NOMO-1 treated with DMSO at 0.1 percent for 48 hours (cell line): ENCODE data around the gene REPS2.

ENCODE experiments used
- DNase-seq: peaks from one replicate; lab custom pipeline; 2025; ENCODE audit not compliant: unreplicated experiment; lab: John Stamatoyannopoulos, UW

REPS2 gene

DNA sequence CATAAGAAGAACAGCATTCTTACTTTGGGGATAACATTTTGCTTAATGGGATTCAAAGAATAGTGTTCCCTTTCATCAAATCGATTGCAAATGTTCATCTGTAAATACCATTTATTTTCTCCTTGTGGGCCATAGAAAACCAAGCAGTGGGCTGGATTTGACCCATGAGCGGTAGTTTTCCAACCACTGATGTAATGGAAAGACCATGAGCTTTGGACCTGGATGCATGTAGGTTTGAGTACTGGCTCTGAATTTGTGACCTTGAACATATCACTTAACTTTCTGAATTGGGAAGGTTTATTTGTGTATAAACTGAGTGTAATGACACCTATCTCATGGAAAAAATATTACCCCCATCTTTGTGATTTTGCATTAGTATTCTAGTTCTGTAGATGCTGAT lies 54.3 kb downstream of the REPS2 start:
- DNase-seq = no peak

GRCh38 chrX:17005712-17006368 lies 59.4 kb downstream of the REPS2 start:
- peak; percentile 91 for DNase-seq

DNA sequence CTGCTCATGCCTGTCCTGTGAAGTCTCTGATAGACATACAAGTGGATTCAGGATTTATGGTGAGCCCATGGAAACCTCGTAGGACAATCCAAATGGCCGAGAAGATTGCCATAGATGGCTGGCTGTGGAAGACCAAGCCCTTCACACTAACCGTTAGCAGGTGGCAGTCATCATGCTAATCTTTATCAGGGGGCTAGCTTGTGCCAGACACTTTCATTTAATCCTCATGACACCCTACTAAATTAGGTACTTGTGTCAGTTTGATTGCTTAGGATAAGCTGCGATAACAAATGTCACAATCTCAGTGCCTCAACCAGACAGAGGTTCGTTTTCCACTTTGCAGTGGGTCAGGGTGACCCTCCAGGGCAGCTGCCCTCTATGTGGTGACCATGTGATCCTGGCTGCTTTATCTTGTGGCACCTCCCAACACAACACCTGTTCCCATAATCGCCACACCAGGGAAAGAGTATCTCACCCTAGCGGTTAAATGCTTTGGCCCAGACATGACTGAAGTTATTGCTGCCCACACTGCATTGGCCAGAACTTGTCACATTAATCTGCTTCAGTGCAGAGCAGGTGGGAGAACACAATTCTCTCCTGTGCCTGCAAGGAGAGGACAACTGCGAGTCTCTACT lies 60.8 kb downstream of the REPS2 start:
- peak; percentile 52 for DNase-seq

- DNase-seq = no peak
These were observed 63.6 kb downstream of the REPS2 start for GRCh38 chrX:17009856-17010625.

DNA sequence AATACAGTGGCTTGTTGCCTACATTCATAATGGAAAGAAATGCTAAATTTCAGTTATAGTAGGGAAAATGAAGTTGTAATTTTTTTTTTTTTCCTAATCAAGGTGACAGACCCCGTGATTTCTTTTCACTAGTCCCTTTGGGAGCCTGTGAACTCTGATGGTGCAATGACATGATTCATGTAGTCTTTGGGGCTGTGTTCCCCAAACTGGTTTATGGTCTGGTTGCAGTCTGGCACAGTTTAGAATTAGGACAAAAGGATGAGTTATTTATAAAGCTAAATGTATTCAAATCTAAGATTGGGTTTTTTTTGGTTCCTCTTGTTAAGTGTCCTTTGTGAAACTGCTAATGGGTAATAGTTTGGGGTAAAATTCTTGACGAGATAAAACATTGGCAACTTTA lies 66.0 kb downstream of the REPS2 start:
- DNase-seq = peak; percentile 39

DNA sequence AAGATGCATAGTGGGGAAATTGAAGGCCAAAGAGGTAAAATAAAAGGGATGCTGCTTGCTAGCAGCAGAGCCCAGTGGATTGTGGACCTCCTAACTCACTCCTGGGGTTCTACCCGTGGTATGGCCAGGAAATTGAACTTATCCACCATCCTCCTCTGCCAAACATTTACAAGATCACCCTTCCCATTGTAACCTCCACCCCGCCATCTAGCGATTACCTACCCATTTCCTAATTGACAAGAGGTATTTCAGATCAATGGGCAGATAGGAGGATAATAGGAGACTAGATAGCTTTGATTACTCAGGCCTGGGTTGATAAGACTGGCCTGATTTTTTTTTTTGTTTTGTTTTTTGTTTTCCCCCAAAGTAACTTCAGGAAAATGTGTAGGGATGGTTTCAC lies 67.8 kb downstream of the REPS2 start:
- DNase-seq = no peak

DNA sequence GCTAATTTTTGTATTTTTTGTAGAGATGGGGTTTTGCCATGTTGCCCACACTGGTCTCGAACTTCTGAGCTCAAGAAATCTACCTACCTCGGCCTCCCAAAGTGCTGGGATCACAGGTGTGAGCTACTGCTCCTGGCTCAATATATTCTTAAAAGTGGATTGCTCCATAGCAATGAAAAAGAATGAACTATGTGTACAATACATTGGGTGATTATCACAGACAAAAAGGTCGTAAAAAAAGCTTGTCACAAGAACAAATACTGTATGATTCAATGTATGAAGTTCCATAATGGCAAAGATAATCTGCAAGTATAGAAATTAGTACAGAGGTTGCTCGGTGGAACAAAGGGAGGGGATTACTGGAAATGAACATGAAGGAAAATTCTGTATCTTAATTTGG lies 70.7 kb downstream of the REPS2 start:
- no peak for DNase-seq

- no peak for DNase-seq
These were observed 73.9 kb downstream of the REPS2 start for GRCh38 chrX:17020356-17020755.

DNA sequence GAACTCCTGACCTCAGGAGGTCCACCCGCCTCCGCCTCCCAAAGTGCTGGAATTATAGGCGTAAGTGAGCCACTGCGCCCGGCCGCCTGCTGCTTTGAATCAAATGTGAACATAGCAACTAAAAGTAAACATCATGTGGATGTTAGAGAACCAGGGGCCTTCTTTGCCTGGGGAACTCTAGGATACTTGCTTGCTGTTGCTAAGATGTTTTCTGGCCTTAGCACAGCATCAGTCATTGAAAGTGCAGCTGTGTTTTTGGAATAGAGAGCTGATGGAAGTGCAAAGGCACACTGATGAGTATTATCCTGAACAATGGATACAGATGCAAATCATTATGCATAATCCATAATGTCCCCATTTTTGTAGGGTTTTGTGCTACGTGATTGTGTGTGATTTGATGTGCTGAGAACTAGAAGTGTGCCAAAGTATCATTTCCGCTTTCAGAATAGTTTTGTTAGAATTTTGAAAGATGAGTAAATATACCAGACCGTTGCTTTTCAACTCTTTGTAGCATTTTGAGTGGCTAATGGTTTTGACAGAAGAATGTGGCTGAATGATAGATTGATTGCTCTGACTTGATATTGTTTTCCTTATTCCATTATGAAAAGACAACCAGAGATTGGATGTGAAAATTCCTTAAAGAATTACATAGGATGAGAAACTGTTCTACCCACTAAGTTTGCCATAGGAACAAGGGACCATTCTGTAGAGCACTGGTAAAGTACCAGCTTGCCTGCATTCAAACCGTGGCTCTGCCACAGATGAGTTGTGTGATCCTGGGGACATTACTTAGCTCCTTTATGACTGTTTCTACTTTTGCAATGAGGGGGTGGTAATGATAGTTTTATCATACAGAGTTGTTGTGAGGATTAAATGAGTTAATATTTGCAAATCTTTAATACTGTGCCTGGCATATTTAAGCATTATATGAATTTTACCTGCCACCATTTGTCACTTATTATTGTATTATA lies 74.7 kb downstream of the REPS2 start:
- no peak for DNase-seq

- no peak for DNase-seq
These were observed 75.6 kb downstream of the REPS2 start for GRCh38 chrX:17021851-17022604.

DNA sequence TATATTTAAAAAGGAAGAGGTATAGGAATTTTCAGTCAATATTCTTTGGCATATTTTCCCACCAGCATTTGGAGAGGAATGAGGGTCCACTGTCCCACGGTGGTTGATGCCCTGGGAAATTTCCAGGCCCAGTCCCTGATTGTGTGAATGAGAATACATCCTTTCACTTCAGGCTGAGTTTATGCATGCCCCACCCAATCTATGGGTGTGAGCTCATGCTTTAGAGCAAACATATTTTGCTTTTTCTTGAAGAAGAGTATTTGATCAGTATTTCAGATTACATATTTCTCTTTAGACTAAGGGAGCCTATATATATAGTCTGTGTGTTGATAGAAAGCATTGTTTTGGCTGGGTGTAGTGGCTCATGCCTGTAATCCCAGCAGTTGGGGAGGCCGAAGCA lies 77.2 kb downstream of the REPS2 start:
- no peak for DNase-seq

DNA sequence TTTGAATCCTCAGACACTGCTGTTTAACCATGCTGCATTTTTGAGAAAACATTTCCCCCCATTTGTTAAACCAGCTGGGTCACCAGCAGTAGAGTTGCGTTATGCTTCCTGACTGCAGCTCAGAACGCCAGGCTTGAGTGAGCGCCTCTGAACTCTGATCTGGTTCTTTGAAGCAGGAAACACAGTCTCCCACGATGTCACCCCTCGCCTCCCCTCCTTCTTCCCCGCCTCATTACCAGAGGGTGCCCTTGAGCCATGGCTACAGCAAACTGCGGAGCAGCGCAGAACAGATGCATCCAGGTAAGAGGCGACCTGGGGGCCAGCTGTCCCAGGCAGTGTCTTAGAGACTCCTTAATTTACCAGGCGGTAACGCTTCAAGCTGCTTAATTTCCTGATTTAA lies 78.4 kb downstream of the REPS2 start:
- DNase-seq = no peak

DNA sequence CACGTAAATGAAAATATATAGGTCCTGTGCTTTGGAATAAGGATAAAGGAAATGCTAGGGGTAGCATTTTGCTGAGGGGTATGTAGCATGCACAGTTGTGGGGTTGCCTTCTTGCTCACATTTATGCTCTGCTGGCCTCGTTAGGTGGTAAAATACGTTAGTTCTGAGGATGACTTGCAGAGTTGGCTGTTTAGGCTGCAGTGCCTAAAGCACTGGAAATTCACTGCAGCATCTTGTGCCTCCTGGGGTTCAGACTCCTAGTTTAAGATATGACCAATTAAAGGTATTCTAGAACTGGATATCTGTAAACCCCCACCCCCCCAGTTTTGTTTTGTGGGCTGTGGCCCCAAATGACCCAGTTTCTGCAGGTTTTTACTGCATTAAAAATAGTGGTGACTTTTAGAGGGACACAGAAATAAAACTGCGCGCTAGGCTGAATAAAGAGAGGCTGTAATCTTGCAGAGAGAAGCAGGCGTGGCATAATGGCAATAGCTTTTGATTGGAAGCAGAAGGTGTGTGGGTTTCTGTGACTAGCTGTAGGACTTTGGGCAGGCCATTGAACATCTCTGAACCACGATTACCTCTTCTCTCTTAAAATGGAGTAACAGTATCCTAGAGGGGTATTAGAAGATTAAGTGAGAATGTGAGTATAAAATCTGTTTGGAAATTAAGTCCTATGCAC lies 79.3 kb downstream of the REPS2 start:
- DNase-seq = no peak

DNA sequence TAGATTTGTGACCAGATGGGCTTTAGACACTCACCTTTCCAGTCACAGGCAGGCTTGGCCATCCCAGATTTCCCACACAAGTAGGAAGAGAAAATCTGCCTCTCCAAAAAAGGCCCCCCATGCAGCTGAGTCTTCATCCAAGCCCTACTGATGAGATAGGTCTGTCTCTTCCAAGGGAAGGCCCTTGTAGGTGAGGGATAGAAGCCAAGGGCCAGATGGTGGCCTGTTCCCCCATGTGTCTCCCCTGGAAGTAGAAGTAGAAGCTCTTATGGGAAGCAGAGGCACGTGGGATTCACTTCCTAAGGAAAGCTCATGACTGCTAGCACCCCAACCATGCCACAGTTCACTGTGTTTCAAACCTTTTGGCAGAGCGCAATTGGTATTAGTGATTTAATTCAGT lies 81.5 kb downstream of the REPS2 start:
- no peak for DNase-seq

- DNase-seq = no peak
These were observed 81.9 kb downstream of the REPS2 start for GRCh38 chrX:17028356-17028755.

- peak; percentile 56 for DNase-seq
These were observed 83.6 kb downstream of the REPS2 start for GRCh38 chrX:17030092-17030491.

- DNase-seq = no peak
These were observed 84.3 kb downstream of the REPS2 start for GRCh38 chrX:17030580-17031270.

- DNase-seq = no peak
These were observed 85.4 kb downstream of the REPS2 start for GRCh38 chrX:17031827-17032226.

- no peak for DNase-seq
These were observed 85.9 kb downstream of the REPS2 start for GRCh38 chrX:17032351-17032750.
